ENCODE results near the gene CSNK1G2. TPM values are rescaled to one million over a fixed set of nuclear protein-coding genes. Genes with fewer than 3 reads are reported as not detected.

The CSNK1G2 gene
- total RNA-seq, 2 donors from 2014 or later = 55.5 to 92.4 TPM

DNA sequence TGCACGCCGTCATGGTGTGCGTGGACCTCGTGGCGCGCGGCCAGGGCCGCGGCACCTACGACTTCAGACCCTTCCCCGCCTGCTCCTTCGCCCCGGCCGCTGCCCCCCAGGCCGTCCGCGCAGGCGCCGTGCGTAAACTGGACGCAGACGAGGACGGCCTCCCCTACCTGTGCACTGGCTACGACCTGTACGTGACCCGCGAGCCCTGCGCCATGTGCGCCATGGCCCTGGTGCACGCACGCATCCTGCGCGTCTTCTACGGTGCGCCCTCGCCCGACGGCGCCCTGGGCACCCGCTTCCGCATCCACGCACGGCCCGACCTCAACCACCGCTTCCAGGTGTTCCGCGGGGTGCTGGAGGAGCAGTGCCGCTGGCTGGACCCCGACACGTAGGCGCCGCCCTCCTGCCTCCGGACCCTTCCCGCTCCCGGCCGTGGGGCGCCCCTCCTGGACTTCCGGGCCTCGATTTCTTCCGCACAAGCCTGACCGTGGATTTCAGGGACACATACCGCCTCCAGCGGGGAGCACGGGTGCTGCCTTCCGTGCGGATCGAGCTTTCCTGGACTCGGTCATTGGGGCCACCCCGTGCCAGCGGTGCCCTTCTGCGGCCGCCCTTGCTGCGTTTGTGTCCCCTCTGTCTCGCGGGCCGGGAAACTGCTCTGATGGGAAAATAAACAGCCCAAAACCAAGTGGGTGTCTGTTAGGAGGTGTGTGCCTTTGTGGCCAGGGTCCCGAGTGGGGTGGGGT lies 28.0 kb upstream of the CSNK1G2 start:
- H3K27me3 ChIP-seq (replicated peaks; ENCODE audit: insufficient read depth) = no peaks in the 10 kb centered on the region
- DNase-seq (ENCODE audit: low spot score) = no peak
- peaks cover 11% of the 10 kb centered on the region for H3K36me3 ChIP-seq
- ATAC-seq (ENCODE audit: insufficient number of reproducible peaks, low FRiP score, low read depth) = no peak
- no peak overlapping the region for H3K27ac ChIP-seq
- no peaks in the 10 kb centered on the region for H3K9me3 ChIP-seq
- H3K4me3 ChIP-seq = no peak overlapping the region
- TF ChIP-seq, protein P1, sequence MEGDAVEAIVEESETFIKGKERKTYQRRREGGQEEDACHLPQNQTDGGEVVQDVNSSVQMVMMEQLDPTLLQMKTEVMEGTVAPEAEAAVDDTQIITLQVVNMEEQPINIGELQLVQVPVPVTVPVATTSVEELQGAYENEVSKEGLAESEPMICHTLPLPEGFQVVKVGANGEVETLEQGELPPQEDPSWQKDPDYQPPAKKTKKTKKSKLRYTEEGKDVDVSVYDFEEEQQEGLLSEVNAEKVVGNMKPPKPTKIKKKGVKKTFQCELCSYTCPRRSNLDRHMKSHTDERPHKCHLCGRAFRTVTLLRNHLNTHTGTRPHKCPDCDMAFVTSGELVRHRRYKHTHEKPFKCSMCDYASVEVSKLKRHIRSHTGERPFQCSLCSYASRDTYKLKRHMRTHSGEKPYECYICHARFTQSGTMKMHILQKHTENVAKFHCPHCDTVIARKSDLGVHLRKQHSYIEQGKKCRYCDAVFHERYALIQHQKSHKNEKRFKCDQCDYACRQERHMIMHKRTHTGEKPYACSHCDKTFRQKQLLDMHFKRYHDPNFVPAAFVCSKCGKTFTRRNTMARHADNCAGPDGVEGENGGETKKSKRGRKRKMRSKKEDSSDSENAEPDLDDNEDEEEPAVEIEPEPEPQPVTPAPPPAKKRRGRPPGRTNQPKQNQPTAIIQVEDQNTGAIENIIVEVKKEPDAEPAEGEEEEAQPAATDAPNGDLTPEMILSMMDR (IDR thresholded peaks at IDR 0.05) = no peak
- no peaks in the 10 kb centered on the region for H3K4me1 ChIP-seq (ENCODE audit: control insufficient read depth in 1 of 2, low read depth in 2 of 2)

DNA sequence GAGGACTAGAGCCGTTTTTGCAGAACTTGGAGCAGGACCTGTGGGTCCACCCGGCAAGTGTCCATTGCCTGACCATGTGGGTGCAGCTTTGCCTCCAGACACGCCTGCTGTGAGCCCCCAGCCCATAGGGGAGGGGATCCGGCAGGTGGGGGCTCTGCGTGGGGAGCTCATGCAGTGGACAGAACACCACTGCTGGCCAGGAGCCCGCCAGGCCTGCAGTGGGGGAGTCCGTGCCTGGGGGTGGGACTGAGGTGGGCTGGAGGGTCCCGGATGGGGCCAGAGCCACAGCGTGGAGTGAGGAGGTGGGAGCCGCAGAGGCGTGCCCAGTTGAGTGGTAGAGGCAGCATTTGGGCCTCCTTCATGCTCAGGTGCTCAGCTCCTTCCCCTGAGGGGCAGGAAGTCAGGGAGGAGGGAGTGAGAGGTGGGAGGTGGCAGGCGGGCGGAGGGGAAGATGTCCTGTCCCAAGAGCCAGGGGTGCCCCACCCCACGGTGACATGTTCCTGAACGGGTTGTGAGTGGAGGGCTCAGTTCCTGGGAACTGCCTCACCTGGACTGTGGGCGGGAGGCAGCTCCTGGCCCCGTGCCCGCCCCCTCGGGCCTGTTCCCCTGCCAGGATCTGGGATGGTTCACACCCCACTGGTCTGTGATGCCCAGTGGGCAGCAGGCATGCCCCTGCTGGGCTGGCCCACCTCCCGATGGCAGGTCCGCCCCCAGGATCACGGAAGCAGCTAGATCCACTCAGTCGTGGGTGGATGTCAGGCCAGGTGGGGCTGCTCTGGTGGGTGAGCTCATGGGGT lies 27.0 kb upstream of the CSNK1G2 start:
- Histone ChIP-seq H3K36me3 (peaks cover 21% of the 10 kb centered on the region), H3K4me1 (ENCODE audit: control insufficient read depth in 1 of 2, low read depth in 2 of 2) (no peaks in the 10 kb centered on the region), H3K27ac (no peak overlapping the region), H3K9me3 (no peaks in the 10 kb centered on the region), H3K4me3 (no peak overlapping the region), H3K27me3 (replicated peaks; ENCODE audit: insufficient read depth) (no peaks in the 10 kb centered on the region)
- TF ChIP-seq, protein P1 (IDR thresholded peaks at IDR 0.05) = no peak
- DNase-seq (ENCODE audit: low spot score) (no peak), ATAC-seq (ENCODE audit: insufficient number of reproducible peaks, low FRiP score, low read depth) (no peak)

DNA sequence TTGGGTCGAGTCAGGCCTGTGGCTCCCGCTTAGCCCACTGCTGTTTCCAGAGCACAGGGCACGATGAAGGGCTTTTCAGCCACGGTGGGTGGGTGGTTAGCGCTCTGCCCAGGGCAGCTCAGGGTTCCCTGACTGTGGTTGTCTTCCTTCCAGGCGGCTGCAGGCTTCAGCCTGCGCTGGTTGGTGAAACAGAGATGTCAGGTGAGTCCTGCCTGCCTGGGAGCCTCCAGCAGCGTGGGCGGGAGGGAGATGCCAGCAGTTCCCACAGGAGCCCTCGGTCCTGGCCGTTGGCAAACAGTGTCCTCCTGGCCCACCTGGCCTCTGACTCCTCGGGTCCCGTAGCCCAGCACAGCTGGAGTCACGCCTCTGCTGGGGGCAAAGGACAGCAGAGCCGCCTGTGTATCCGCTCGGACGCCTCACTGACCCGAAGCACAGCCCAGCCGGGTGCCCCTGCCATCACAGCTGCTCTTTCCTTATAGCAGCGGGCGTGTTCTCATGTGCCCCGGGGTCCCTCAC lies 26.1 kb upstream of the CSNK1G2 start:
- no peaks in the 10 kb centered on the region for H3K27me3 ChIP-seq (replicated peaks; ENCODE audit: insufficient read depth)
- H3K36me3 ChIP-seq = peaks cover 28% of the 10 kb centered on the region
- H3K9me3 ChIP-seq = no peaks in the 10 kb centered on the region
- no peak overlapping the region for H3K27ac ChIP-seq
- H3K4me3 ChIP-seq = no peak overlapping the region
- DNase-seq (ENCODE audit: low spot score) (no peak), ATAC-seq (ENCODE audit: insufficient number of reproducible peaks, low FRiP score, low read depth) (no peak)
- no peaks in the 10 kb centered on the region for H3K4me1 ChIP-seq (ENCODE audit: control insufficient read depth in 1 of 2, low read depth in 2 of 2)
- TF ChIP-seq, protein P1 (IDR thresholded peaks at IDR 0.05) = no peak

DNA sequence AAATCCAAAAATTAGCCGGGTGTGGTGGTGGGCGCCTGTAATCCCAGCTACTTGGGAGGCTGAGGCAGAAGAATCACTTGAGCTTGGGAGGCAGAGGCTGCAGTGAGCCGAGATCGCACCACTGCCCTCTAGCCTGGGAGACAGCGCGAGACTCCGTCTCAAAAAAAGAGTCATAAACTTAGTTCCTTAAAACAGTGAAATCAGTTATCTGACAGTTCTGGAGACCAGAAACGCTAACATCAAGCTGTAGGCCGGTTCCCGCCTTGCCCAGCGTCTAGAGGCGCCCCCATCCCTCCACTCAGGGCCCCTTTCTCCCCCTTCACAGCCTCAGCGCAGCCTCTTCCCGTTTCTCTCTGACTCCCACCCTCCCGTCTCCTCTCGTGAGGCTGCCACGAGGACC lies 23.8 kb upstream of the CSNK1G2 start:
- no peak for DNase-seq (ENCODE audit: low spot score)
- ATAC-seq (ENCODE audit: insufficient number of reproducible peaks, low FRiP score, low read depth) = no peak
- Histone ChIP-seq H3K9me3 (no peaks in the 10 kb centered on the region), H3K36me3 (peaks cover 42% of the 10 kb centered on the region), H3K27me3 (replicated peaks; ENCODE audit: insufficient read depth) (no peaks in the 10 kb centered on the region), H3K4me3 (no peak overlapping the region), H3K27ac (no peak overlapping the region), H3K4me1 (ENCODE audit: control insufficient read depth in 1 of 2, low read depth in 2 of 2) (no peaks in the 10 kb centered on the region)
- TF ChIP-seq, protein P1 (IDR thresholded peaks at IDR 0.05) = no peak

DNA sequence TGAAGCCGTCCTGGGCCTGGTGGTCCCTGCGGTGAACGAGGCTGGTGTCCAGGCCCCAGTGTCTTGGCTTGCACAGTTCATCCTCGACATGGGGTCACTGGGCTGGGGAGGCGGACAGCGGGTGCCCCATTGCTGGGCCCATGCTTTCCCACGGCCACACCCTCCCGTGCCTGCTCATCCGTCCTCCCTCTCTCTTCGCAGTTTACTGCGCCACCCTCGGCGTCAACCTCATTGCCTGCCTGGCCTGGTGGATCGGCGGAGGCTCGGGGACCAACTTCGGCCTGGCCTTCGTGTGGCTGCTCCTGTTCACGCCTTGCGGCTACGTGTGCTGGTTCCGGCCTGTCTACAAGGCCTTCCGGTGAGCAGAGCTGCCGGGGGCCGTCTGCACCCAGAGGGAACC lies 23.0 kb upstream of the CSNK1G2 start:
- peaks cover 39% of the 10 kb centered on the region for H3K36me3 ChIP-seq
- no peak for ATAC-seq (ENCODE audit: insufficient number of reproducible peaks, low FRiP score, low read depth)
- H3K27me3 ChIP-seq (replicated peaks; ENCODE audit: insufficient read depth) = no peaks in the 10 kb centered on the region
- no peak for DNase-seq (ENCODE audit: low spot score)
- no peaks in the 10 kb centered on the region for H3K4me1 ChIP-seq (ENCODE audit: control insufficient read depth in 1 of 2, low read depth in 2 of 2)
- H3K27ac ChIP-seq = no peak overlapping the region
- no peak overlapping the region for H3K4me3 ChIP-seq
- H3K9me3 ChIP-seq = no peaks in the 10 kb centered on the region
- TF ChIP-seq, protein P1 (IDR thresholded peaks at IDR 0.05) = no peak
